HG03280 (cell line): ENCODE measurements around the gene IPO4.

ENCODE experiments used
- ATAC-seq: cut with Tn5 transposase; IDR thresholded peaks from one replicate; pipeline ENCODE4 v1.9.1; 2021; ENCODE audit warnings: mild to moderate bottlenecking, moderate library complexity; ENCODE audit not compliant: unreplicated experiment

The IPO4 gene

GRCh38 chr14:24132976-24133375 is 55.6 kb downstream of the IPO4 start:
- ATAC-seq, result no peak

GRCh38 chr14:24132061-24132685 is 56.4 kb downstream of the IPO4 start:
- ATAC-seq, result no peak

GRCh38 chr14:24131549-24131966 is 57.1 kb downstream of the IPO4 start:
- no peak for ATAC-seq

GRCh38 chr14:24130717-24131548 is 57.7 kb downstream of the IPO4 start:
- no peak for ATAC-seq

- ATAC-seq, result no peak
Observed at GRCh38 chr14:24130380-24130716, 58.3 kb downstream of the IPO4 start, which contains the start of gene FITM1. TSS of gene FITM1 (plus strand) at chr14:24130659. CDS start at chr14:24131564, 905 bp downstream.
